Activated T-cell treated with anti-CD3 and anti-CD28 coated beads, Interleukin-2, amount 50 U/mL, for 4 hours (primary cell): ENCODE data around the gene EIF4A2. TPM values are rescaled to one million over a fixed set of nuclear protein-coding genes. Genes with fewer than 3 reads are reported as not detected.

Experiments
- total RNA-seq, 3 donors: library from RNA; stranded (reverse); gene quantifications; one replicate each; pipeline ENCODE4 v1.2.1, GENCODE V29; 2021

EIF4A2 gene
- total RNA-seq, 3 donors from 2014 or later: 665 to 738 (median 720) TPM

Other genes with a start within 250 kb of the EIF4A2 start
- 1 to 10 TPM; 1.7 to 1.8 (median 1.8) TPM for gene CRYGS, start 239.2 kb upstream of the EIF4A2 start, total RNA-seq
- gene TBCCD1, start 216.2 kb upstream of the EIF4A2 start, total RNA-seq: 10 to 100 TPM; 12.1 to 14.4 (median 12.4) TPM
- gene DNAJB11, start 212.9 kb upstream of the EIF4A2 start, total RNA-seq: 10 to 100 TPM; 88.5 to 98.1 (median 91.1) TPM
- under 1 TPM; 0.66 to 0.86 (median 0.84) TPM for gene AHSG, start 170.5 kb upstream of the EIF4A2 start, total RNA-seq
- not detected for gene FETUB, start 143.2 kb upstream of the EIF4A2 start, total RNA-seq
- gene HRG, start 117.6 kb upstream of the EIF4A2 start, total RNA-seq: not detected
- under 1 TPM; 0.13 to 0.35 (median 0.28) TPM for gene KNG1, start 66.2 kb upstream of the EIF4A2 start, total RNA-seq
- gene RFC4, start 22.9 kb downstream of the EIF4A2 start, total RNA-seq: 10 to 100 TPM; 91.0 to 92.4 (median 92.2) TPM
- not detected for gene ADIPOQ, start 59.1 kb downstream of the EIF4A2 start, total RNA-seq
- gene ST6GAL1, start 146.9 kb downstream of the EIF4A2 start, total RNA-seq: 100 to 1,000 TPM; 105 to 116 (median 112) TPM